HFF-Myc (cell line): ENCODE measurements around the gene MYB.

Source experiments
- DNase-seq: peaks from one replicate; pipeline ENCODE4 v3.0.0-alpha.2; 2011; ENCODE audit warnings: low read depth; ENCODE audit errors: extremely low read depth
- H3K4me3 ChIP-seq: replicated peaks from 2 replicates; pipeline ENCODE4 v1.5.1; 2011; ENCODE audit warnings: low read depth, mild to moderate bottlenecking, control low read depth, low read length
- TF ChIP-seq, protein P1 (sequence below): IDR thresholded peaks from 2 replicates; pipeline ENCODE4 v1.5.1; 2012; ENCODE audit warnings: mild to moderate bottlenecking, low read depth, low read length, control low read depth; ENCODE audit errors: missing control alignments

The MYB gene

GRCh38 chr6:135176058-135176457 is 5.0 kb upstream of the MYB start:
- DNase-seq, result no peak
- H3K4me3 ChIP-seq, result no peak overlapping the region
- TF ChIP-seq, protein P1, sequence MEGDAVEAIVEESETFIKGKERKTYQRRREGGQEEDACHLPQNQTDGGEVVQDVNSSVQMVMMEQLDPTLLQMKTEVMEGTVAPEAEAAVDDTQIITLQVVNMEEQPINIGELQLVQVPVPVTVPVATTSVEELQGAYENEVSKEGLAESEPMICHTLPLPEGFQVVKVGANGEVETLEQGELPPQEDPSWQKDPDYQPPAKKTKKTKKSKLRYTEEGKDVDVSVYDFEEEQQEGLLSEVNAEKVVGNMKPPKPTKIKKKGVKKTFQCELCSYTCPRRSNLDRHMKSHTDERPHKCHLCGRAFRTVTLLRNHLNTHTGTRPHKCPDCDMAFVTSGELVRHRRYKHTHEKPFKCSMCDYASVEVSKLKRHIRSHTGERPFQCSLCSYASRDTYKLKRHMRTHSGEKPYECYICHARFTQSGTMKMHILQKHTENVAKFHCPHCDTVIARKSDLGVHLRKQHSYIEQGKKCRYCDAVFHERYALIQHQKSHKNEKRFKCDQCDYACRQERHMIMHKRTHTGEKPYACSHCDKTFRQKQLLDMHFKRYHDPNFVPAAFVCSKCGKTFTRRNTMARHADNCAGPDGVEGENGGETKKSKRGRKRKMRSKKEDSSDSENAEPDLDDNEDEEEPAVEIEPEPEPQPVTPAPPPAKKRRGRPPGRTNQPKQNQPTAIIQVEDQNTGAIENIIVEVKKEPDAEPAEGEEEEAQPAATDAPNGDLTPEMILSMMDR, result no peak

DNA sequence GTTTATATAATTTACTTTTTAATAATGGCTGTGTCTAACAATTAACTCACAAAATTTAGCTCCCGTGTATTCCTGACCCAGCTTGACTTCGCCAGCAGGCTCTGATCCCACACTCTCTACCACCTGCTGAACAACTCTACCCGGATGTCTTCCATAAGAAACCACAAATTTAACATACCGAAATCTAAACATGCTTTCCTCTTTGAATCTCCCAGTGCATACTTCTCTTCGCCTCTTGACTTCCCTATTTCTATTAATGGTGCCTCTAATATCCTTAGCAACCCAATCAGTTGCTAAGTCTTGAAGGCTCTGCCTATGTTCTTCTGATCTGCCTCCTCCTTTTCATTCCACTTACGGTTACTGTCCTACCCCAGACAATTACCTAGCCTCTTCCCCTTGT is 4.6 kb upstream of the MYB start:
- TF ChIP-seq, protein P1, result no peak
- no peak overlapping the region for H3K4me3 ChIP-seq
- no peak for DNase-seq

DNA sequence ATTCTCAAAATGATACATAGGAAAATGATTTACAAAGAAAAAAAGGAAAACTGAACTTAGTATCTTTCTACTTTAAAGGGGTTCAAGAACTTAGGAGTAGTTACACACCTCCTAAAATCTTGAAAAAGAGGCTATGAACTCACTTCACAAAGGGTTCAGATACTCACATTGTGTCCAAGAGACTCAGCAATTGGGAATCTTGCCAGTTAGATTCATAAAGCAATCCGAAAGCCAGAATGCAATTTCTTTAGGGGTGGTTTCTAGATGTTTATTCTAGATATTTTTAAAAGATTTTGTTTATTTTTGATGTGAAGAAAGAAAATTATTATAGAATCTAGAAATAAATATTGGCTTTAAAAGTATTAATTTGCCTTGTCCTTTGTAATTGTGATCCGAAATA is 1.7 kb upstream of the MYB start:
- TF ChIP-seq, protein P1, result no peak
- no peak overlapping the region for H3K4me3 ChIP-seq
- no peak for DNase-seq

- H3K4me3 ChIP-seq, result peak overlapping the region; percentile 54; the same call in 1 of the 2 replicates
- DNase-seq, result no peak
- TF ChIP-seq, protein P1, result no peak
These were observed 1.1 kb upstream of the MYB start for GRCh38 chr6:135179920-135180541.

GRCh38 chr6:135181333-135182070 is 394 bp downstream of the MYB start:
- TF ChIP-seq, protein P1, result no peak

DNA sequence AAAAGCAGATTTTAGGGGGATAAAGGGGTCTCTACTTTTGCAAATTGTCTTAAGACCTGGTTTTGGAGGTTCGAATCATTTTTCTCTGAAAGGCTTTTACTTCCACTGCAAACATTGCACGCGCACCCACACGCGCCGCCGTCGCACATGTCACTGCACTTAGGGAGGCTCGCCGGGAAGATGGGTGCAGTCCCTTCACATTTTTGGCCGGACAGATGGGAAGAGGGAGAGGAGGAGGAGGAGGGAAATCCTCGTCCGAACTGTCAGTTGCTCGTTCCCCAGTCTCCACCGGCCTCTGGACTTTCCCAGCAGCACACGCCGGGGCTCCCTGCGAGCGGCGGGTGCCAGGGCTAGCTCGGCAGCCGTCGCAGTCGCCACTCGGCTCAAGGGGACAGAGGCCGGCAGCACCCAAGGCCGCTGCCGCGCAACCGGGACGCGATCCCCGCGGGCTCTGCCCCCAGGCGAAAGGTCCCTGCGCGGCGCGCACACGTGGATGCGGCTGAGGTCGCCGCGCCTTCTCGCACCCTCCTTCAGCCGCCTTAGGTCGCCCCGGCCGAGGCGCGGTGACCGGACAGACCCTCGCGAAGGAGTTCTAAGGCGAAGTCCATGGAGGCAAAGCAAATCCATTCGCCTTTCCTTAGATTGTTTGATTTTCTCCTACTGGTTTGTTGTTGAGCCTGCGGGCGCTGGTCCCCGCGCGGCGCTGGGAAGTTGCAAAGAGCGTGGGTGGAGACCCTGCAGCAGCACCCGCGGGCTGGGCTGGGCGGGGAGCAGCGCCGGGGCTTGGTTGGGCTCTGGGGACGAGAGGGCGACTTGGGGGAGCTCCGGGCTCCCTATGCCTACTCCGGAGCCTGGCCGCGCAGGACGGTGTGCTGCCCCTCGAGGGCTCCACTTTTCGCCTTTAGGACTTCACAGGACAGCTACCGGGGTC is 1.2 kb downstream of the MYB start:
- DNase-seq, result no peak
- TF ChIP-seq, protein P1, result no peak

More at GRCh38 chr6:135181333-135182070, 394 bp downstream of the MYB start:
- H3K4me3 ChIP-seq, result peak overlapping the region; percentile 54
- no peak for DNase-seq

More for the DNA sequence above, 1.2 kb downstream of the MYB start:
- H3K4me3 ChIP-seq, result peak overlapping the region; percentile 54
